Natural killer cell (primary cell): ENCODE data around the gene PLCH2. TPM values are rescaled to one million over a fixed set of nuclear protein-coding genes. Genes with fewer than 3 reads are reported as not detected.
A peak's percentile ranks its signal among the peaks of the same experiment; 100 is the strongest.

Experiments
- ATAC-seq, 3 donors: fragments of 150-1000 bp in 2 of 3; fragments of 200-7000 bp in 1 of 3; cut with Tn5 transposase; 1 replicate in 1 of 3; 2 replicates in 2 of 3; pipeline ENCODE4 v1.10.0; 2021; ENCODE audit warnings: mild to moderate bottlenecking in 2 of 3, moderate library complexity in 2 of 3
- DNase-seq, 2 donors: peaks; one replicate each; pipeline versions ENCODE4 v3.0.0 to v3.0.0-alpha.2; 2013 to 2021; ENCODE audit warnings: mixed read lengths in 1 of 2
- H3K27ac ChIP-seq: one replicate; pipeline ENCODE4 v1.5.1; 2013; ENCODE audit warnings: mild to moderate bottlenecking, low read length
- H3K27me3 ChIP-seq: one replicate; pipeline ENCODE4 v1.6.1; 2013; ENCODE audit warnings: low read length; ENCODE audit not compliant: control insufficient read depth, insufficient read depth
- H3K36me3 ChIP-seq: one replicate; pipeline ENCODE4 v1.6.1; 2013; ENCODE audit warnings: low read length; ENCODE audit not compliant: control insufficient read depth, insufficient read depth
- H3K4me1 ChIP-seq: one replicate; pipeline ENCODE4 v1.6.1; 2013; ENCODE audit warnings: low read length; ENCODE audit not compliant: control insufficient read depth, insufficient read depth
- H3K4me3 ChIP-seq: one replicate; pipeline ENCODE4 v1.5.1; 2013; ENCODE audit warnings: low read length
- H3K9me3 ChIP-seq: one replicate; pipeline ENCODE4 v1.6.1; 2013; ENCODE audit warnings: low read length; ENCODE audit not compliant: control insufficient read depth, insufficient read depth
- H3K27ac Mint-ChIP-seq, 2 donors: one replicate each; pipeline ENCODE4 v1.8.0; 2022; ENCODE audit warnings: mild to moderate bottlenecking in 2 of 2, mixed read lengths in 2 of 2, moderate library complexity in 1 of 2
- H3K27me3 Mint-ChIP-seq, 2 donors: one replicate each; pipeline ENCODE4 v1.8.0; 2022; ENCODE audit warnings: low read depth in 2 of 2, mixed read lengths in 2 of 2
- H3K36me3 Mint-ChIP-seq: one replicate; pipeline ENCODE4 v1.8.0; 2022; ENCODE audit warnings: mixed read lengths
- H3K4me1 Mint-ChIP-seq, 2 donors: one replicate each; pipeline ENCODE4 v1.8.0; 2022; ENCODE audit warnings: mixed read lengths in 2 of 2
- H3K4me3 Mint-ChIP-seq: one replicate; pipeline ENCODE4 v1.8.0; 2022; ENCODE audit warnings: mild to moderate bottlenecking, moderate library complexity, mixed read lengths
- H3K9me3 Mint-ChIP-seq, 2 donors: one replicate each; pipeline ENCODE4 v1.8.0; 2022; ENCODE audit warnings: mixed read lengths in 2 of 2
- WGBS: methylation state at CpG from one replicate; pipeline ENCODE4 v1.1.7; 2013; ENCODE audit warnings: missing lambda C conversion rate; ENCODE audit not compliant: insufficient coverage; 5-methylcytosine and 5-hydroxymethylcytosine counted together
- intact Hi-C: fragments of 100-400 bp; cut with micrococcal nuclease; formaldehyde crosslinking; loops from one replicate; pipeline ENCODE4 v1.14.2; 2022
- total RNA-seq, 4 donors: library from RNA; stranded (reverse); fragments of 120-200 nt in 1 of 4; gene quantifications; one replicate each; pipeline versions ENCODE4 v1.2.3 to v1.2.4, GENCODE V29; 2013 to 2022
- TF ChIP-seq, protein P1 (sequence below): fragments of 200-600 bp; IDR thresholded peaks from one replicate; pipeline ENCODE4 v1.8.0; 2022; ENCODE audit warnings: antibody characterized with exemption

Gene PLCH2
- total RNA-seq, 3 donors from 2014 or later (not counting 1 experiment from before 2014, with no cell fraction given): 77.1 to 116 (median 106) TPM

DNA sequence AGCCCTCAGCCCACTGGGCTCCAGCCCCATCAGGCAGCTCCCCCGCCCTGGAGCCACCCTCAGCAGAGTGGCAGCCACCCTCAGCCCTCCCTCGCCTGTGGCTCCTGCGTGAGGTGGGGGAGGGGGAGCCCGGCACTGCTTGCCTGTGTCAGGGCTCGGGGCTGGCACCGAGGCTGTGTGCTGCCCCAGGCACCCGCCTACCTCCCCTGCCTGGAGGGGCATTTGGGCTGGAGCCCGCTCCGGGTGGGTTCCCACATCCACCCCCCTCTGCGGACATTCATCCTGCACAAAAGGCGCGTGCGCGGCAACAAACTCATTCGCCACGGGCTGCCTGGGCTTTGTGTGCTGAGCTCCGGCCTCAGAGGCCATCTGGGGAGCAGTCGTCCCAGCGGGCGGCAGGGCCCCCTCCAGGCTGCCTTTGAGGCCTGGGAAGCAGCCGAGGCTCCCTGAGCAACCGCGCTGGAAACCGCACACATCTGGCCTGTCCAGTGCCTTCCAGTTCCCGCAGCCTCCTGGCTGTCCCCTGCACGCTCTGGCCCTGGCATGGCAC lies 67.5 kb downstream of the PLCH2 start:
- 39% methylated on average over 26 of the region's 26 CpGs for WGBS
- Mint-ChIP-seq H3K27me3 (no peaks in the 10 kb centered on the region), H3K36me3 (no peaks in the 10 kb centered on the region), H3K9me3 (no peaks in the 10 kb centered on the region), H3K4me3 (no peak overlapping the region), H3K27ac (no peak overlapping the region), H3K4me1 (peaks cover 0 to 26% of the 10 kb centered on the region in 2 donors)
- Histone ChIP-seq H3K9me3 (no peaks in the 10 kb centered on the region), H3K36me3 (no peaks in the 10 kb centered on the region), H3K4me1 (peaks cover 65% of the 10 kb centered on the region), H3K4me3 (no peak overlapping the region), H3K27me3 (no peaks in the 10 kb centered on the region), H3K27ac (no peak overlapping the region)
- DNase-seq (peak; percentile 64 to 78), ATAC-seq (peak in 1 of 3 donors; percentile 10)
- TF ChIP-seq, protein P1, sequence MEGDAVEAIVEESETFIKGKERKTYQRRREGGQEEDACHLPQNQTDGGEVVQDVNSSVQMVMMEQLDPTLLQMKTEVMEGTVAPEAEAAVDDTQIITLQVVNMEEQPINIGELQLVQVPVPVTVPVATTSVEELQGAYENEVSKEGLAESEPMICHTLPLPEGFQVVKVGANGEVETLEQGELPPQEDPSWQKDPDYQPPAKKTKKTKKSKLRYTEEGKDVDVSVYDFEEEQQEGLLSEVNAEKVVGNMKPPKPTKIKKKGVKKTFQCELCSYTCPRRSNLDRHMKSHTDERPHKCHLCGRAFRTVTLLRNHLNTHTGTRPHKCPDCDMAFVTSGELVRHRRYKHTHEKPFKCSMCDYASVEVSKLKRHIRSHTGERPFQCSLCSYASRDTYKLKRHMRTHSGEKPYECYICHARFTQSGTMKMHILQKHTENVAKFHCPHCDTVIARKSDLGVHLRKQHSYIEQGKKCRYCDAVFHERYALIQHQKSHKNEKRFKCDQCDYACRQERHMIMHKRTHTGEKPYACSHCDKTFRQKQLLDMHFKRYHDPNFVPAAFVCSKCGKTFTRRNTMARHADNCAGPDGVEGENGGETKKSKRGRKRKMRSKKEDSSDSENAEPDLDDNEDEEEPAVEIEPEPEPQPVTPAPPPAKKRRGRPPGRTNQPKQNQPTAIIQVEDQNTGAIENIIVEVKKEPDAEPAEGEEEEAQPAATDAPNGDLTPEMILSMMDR: no peak
- intact Hi-C loops: loop anchor here (10.0 kb wide), 2 partner anchors 101 to 349 kb away; partner anchors contain the start of gene FAAP20

DNA sequence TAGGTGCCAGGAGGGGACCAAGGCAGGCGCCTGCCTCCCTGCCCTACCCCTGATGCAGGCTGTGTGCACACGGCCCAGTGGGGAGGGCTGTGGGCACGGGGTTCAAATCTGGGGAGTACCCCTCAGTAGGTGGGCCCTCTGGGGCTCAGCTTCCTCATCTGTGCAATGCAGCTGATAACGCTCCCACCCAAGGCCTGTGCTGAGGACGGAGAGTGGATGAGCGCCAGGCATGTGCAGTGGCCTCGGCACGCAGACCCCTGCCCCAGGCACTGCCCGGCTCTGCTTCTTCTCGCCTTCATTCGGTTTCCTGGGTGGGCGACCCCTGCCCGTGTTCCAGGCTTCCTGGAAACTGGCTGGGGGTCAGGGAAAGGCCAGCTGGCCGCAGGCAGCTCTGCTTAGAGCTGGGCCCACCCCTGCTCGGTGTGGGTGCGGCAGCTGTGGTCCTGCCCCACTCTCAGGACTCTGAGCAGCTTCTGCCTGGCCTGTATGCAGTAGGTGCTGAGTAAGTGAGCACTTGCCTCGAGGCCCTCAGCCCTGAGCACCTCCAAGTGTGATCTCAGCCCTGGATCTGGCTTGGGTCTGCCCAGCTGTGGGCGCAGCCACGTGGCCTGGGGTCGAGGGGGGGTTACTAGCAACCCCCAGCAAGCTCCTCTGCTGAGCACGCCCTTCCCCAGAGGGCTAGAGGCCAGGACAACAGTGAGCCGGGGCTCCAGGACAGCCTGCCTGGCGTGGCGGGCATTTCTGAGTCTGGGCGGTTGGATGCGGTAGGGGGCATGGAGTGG lies 68.2 kb downstream of the PLCH2 start:
- Histone ChIP-seq H3K27ac (no peak overlapping the region), H3K27me3 (no peaks in the 10 kb centered on the region), H3K36me3 (no peaks in the 10 kb centered on the region), H3K4me1 (peaks cover 71% of the 10 kb centered on the region), H3K9me3 (no peaks in the 10 kb centered on the region), H3K4me3 (no peak overlapping the region)
- peaks cover 0 to 31% of the 10 kb centered on the region in 2 donors for H3K4me1 Mint-ChIP-seq
- intact Hi-C loops: loop anchor here (10.0 kb wide), 2 partner anchors 101 to 349 kb away; partner anchors contain the start of gene FAAP20
- H3K9me3 Mint-ChIP-seq: no peaks in the 10 kb centered on the region
- peak in 1 of 2 donors; percentile 40 for DNase-seq
- no peak for ATAC-seq
- no peak overlapping the region for H3K4me3 Mint-ChIP-seq
- H3K27me3 Mint-ChIP-seq: no peaks in the 10 kb centered on the region
- WGBS: 73% methylated on average over 26 of the region's 26 CpGs
- H3K27ac Mint-ChIP-seq: peak overlapping the region in 1 of 2 donors; percentile 97
- no peaks in the 10 kb centered on the region for H3K36me3 Mint-ChIP-seq
- TF ChIP-seq, protein P1: no peak

DNA sequence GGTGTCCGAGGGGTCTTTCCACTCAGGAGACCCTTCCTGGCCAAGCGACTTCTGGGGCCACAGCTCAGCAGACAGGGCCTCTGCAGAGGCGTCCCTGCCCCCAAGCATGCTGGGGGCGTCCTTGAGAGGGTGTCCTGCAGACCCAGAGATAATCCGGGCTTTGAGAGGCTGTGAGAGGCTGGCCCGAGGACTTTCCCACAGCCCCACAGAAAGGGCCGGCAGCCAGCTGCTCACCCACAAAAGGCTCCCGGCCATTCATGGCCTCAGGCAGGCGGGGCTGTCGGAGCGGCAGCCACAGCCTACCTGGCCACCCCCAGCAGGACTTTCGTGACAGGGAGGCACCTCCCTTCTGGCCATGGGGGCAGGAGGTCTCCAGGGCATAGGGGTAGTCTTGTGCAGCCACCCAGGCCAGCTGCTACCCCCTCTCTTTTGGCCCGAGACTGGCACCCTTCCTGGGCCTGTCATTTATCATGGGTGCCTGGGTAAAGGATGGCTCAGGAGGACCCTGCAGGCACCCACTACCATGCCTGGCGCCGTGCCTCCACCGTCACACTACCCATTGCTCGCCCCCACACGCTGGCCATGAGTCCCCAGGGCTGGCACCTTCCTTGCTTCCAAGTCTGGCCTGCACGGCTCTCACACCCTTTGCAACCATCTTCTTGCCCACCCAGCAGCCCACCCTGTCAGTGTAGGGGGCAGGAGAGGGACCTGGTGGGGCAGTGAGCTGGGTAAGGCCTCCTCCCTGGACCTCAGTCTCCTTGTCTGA lies 69.0 kb downstream of the PLCH2 start:
- H3K27me3 ChIP-seq: no peaks in the 10 kb centered on the region
- 85% methylated on average over 19 of the region's 19 CpGs for WGBS
- no peaks in the 10 kb centered on the region for H3K36me3 ChIP-seq
- intact Hi-C loops: loop anchor here (10.0 kb wide), 2 partner anchors 100 to 350 kb away; partner anchors contain the start of gene FAAP20
- H3K4me1 Mint-ChIP-seq: peaks cover 0 to 31% of the 10 kb centered on the region in 2 donors
- ATAC-seq (no peak), DNase-seq (peak in 1 of 2 donors; percentile 36)
- TF ChIP-seq, protein P1: no peak
- H3K9me3 ChIP-seq: no peaks in the 10 kb centered on the region
- peaks cover 77% of the 10 kb centered on the region for H3K4me1 ChIP-seq
- H3K27ac Mint-ChIP-seq: peak overlapping the region; percentile 94 to 97
- H3K9me3 Mint-ChIP-seq: no peaks in the 10 kb centered on the region
- no peaks in the 10 kb centered on the region for H3K36me3 Mint-ChIP-seq
- no peak overlapping the region for H3K4me3 Mint-ChIP-seq
- H3K27me3 Mint-ChIP-seq: no peaks in the 10 kb centered on the region
- H3K27ac ChIP-seq: peak overlapping the region; percentile 75
- no peak overlapping the region for H3K4me3 ChIP-seq
